Left lung (tissue), 10 donors: Measurements from ENCODE around the gene RNF19B. TPM values are rescaled to one million over a fixed set of nuclear protein-coding genes. Genes with fewer than 3 reads are reported as not detected.

ENCODE experiments used
- ATAC-seq: fragments of 200-7000 bp; cut with Tn5 transposase; one replicate; pipeline ENCODE4 v1.9.1; 2020; ENCODE audit warnings: moderate library complexity
- DNase-seq, 4 donors: peaks; one replicate each; pipeline ENCODE4 v3.0.0-alpha.2; 2013 to 2020
- H3K27ac ChIP-seq, 2 donors: fragments of 200-600 bp; sonication (generic) in 1 of 2; one replicate each; pipeline versions ENCODE4 v1.5.0 to v1.8.0; 2020 to 2021
- H3K27me3 ChIP-seq, 2 donors: fragments of 200-600 bp; sonication (generic) in 1 of 2; one replicate each; pipeline versions ENCODE4 v1.5.0 to v1.8.0; 2020 to 2021
- H3K36me3 ChIP-seq, 2 donors: fragments of 200-600 bp; sonication (generic) in 1 of 2; one replicate each; pipeline versions ENCODE4 v1.5.0 to v1.8.0; 2020 to 2021
- H3K4me1 ChIP-seq, 2 donors: fragments of 200-600 bp; one replicate each; pipeline ENCODE4 v1.8.0; 2021
- H3K4me3 ChIP-seq, 2 donors: fragments of 200-600 bp; sonication (generic) in 1 of 2; one replicate each; pipeline versions ENCODE4 v1.5.0 to v1.8.0; 2020 to 2021; ENCODE audit warnings: mild to moderate bottlenecking in 1 of 2
- H3K9me3 ChIP-seq, 2 donors: fragments of 200-600 bp; sonication (generic) in 1 of 2; one replicate each; pipeline versions ENCODE4 v1.5.0 to v1.8.0; 2020 to 2021
- CTCF ChIP-seq, 2 donors: fragments of 200-600 bp; sonication (generic) in 1 of 2; IDR thresholded peaks; one replicate each; pipeline versions ENCODE4 v1.5.0 to v1.8.0; 2021; ENCODE audit warnings: antibody characterized with exemption in 2 of 2
- intact Hi-C, 2 donors: fragments of 100-400 bp; cut with DNase I; formaldehyde crosslinking; loops; one replicate each; pipeline versions ENCODE4 v1.11.2 to v1.14.2; 2022
- polyA plus RNA-seq, 6 donors: library from polyadenylated mRNA; unstranded; fragments of 120-200 nt; gene quantifications; one replicate each; pipeline ENCODE4 v1.2.1, GENCODE V29; 2013; ENCODE audit not compliant: insufficient read length in 6 of 6
- total RNA-seq, 2 donors: library from RNA; stranded (reverse); fragmentation: NEBNext Ultra II Directional; extraction: Animal tissue kit (Norgen Biotek cat#: 25700); gene quantifications; one replicate each; pipeline ENCODE4 v1.2.1, GENCODE V29; 2021
- donor health status: DM: no; HTN: yes; CAD: no.
- donor health status: DM: no; HTN: no; CAD: no.

RNF19B gene
- total and polyA plus RNA-seq, 8 donors, result 11.8 to 46.0 (median 12.9) TPM

- no peak for DNase-seq
- no peak for TF ChIP-seq CTCF (IDR thresholded peaks at IDR 0.05)
- Histone ChIP-seq H3K9me3 (no peaks in the 10 kb centered on the region), H3K27me3 (no peaks in the 10 kb centered on the region), H3K4me3 (no peak overlapping the region), H3K27ac (peak overlapping the region; percentile 51 to 59), H3K4me1 (peaks cover 0 to 52% of the 10 kb centered on the region in 2 donors), H3K36me3 (peaks cover 0 to 55% of the 10 kb centered on the region in 2 donors)
- ATAC-seq, result peak; percentile 5
- intact Hi-C loops, result no loop called here
Observed at GRCh38 chr1:32949519-32949918, 15.1 kb downstream of the RNF19B start.

- peak overlapping the region; percentile 51 to 59 for H3K27ac ChIP-seq
- ATAC-seq (peak; percentile 81), DNase-seq (no peak)
- H3K9me3 ChIP-seq, result no peaks in the 10 kb centered on the region
- peaks cover 0 to 46% of the 10 kb centered on the region in 2 donors for H3K4me1 ChIP-seq
- intact Hi-C loops, result no loop called here
- H3K27me3 ChIP-seq, result no peaks in the 10 kb centered on the region
- H3K4me3 ChIP-seq, result no peak overlapping the region
- peaks cover 0 to 61% of the 10 kb centered on the region in 2 donors for H3K36me3 ChIP-seq
- no peak for TF ChIP-seq CTCF (IDR thresholded peaks at IDR 0.05)
Observed at GRCh38 chr1:32948905-32949304, 15.7 kb downstream of the RNF19B start.

GRCh38 chr1:32948390-32948722 lies 16.3 kb downstream of the RNF19B start:
- no peaks in the 10 kb centered on the region for H3K9me3 ChIP-seq
- ATAC-seq (peak; percentile 83), DNase-seq (no peak)
- peaks cover 0 to 40% of the 10 kb centered on the region in 2 donors for H3K4me1 ChIP-seq
- peaks cover 0 to 67% of the 10 kb centered on the region in 2 donors for H3K36me3 ChIP-seq
- H3K27me3 ChIP-seq, result no peaks in the 10 kb centered on the region
- intact Hi-C loops, result no loop called here
- no peak overlapping the region for H3K4me3 ChIP-seq
- no peak for TF ChIP-seq CTCF (IDR thresholded peaks at IDR 0.05)
- peak overlapping the region; percentile 51 to 59 for H3K27ac ChIP-seq

GRCh38 chr1:32947669-32948389 lies 16.8 kb downstream of the RNF19B start:
- intact Hi-C loops, result no loop called here
- H3K4me3 ChIP-seq, result no peak overlapping the region
- H3K27ac ChIP-seq, result peak overlapping the region in 1 of 2 donors; percentile 59
- no peaks in the 10 kb centered on the region for H3K9me3 ChIP-seq
- H3K36me3 ChIP-seq, result peaks cover 0 to 72% of the 10 kb centered on the region in 2 donors
- no peak for DNase-seq
- TF ChIP-seq CTCF (IDR thresholded peaks at IDR 0.05), result no peak
- H3K27me3 ChIP-seq, result no peaks in the 10 kb centered on the region
- peak; percentile 4 for ATAC-seq
- peaks cover 0 to 35% of the 10 kb centered on the region in 2 donors for H3K4me1 ChIP-seq

GRCh38 chr1:32946413-32946812 lies 18.2 kb downstream of the RNF19B start:
- Histone ChIP-seq H3K36me3 (peaks cover 0 to 84% of the 10 kb centered on the region in 2 donors), H3K27me3 (no peaks in the 10 kb centered on the region), H3K4me3 (no peak overlapping the region), H3K9me3 (no peaks in the 10 kb centered on the region), H3K27ac (no peak overlapping the region), H3K4me1 (peaks cover 0 to 40% of the 10 kb centered on the region in 2 donors)
- DNase-seq (no peak), ATAC-seq (no peak)
- intact Hi-C loops, result no loop called here
- no peak for TF ChIP-seq CTCF (IDR thresholded peaks at IDR 0.05)
